ENCODE data around the gene NR3C1. TPM values are rescaled to one million over a fixed set of nuclear protein-coding genes. Genes with fewer than 3 reads are reported as not detected.

Gene NR3C1
- total and polyA plus RNA-seq, 2 of the 4 experiments (the other 2 are of a cell fraction): 13.7 to 77.4 TPM

DNA sequence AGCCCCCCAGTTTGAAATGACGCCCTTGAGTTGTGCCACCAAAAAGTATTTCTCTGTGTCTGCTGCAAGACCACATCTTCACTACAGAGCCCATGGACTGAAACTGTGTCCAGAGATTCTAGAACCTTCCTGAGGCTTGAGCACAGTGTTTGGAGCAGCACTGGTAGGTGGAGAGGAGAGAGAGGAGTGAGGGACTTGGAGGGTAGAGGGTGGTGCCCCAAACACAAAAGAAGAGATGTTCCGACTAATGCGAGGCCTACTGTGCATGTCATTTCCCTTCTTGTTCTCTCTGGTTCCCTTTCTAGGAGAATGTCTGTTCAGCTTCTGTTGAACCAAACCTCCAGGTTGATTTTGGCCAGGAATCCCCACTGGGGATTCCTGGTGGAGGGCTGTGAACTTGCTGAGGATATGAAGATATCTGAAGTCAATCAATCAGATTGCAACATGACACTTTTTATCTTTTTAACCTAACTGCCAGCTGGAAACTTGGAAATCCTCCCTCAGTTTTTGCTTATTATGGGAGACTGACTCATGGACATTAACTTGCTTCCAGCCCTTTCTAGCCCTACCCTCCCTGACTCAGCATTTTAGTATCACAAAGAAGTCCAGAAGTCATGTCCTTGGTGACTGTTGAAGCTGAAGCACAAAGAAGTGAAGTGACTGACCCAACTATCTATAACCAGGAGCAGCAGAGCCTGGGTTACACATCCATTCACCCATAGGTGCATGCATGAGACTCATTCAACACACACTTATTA, 154.5 kb downstream of the NR3C1 start:
- peaks cover 0 to 6% of the 10 kb centered on the region in 2 experiments; a peak in 1 of 4 replicates for H3K79me1 ChIP-seq (ENCODE audit: low read depth in 1 of 2, low read length in 2 of 2)
- no peaks in the 10 kb centered on the region for H4K20me1 ChIP-seq (ENCODE audit: insufficient read depth, low read length)
- H2BK20ac ChIP-seq (ENCODE audit: low read depth, low read length): peak overlapping the region; percentile 96
- intact Hi-C loops (cut with micrococcal nuclease) (loop anchor here (5.0 kb wide), 1 partner anchor 153 kb away; the partner anchor contains the start of gene NR3C1), dilution Hi-C loops (cut with HindIII; ENCODE audit: low sequenced_read_pairs, unreplicated experiment) (no loop called here), in situ Hi-C loops (cut with MboI; ENCODE audit: low sequenced_read_pairs) (no loop called here)
- no peaks in the 10 kb centered on the region for H3K9me3 ChIP-seq (ENCODE audit: control insufficient read depth, insufficient read depth, low read length)
- peak overlapping the region; percentile 98 for H3K27ac ChIP-seq (ENCODE audit: insufficient read depth, low read length)
- H3K4me2 ChIP-seq (ENCODE audit: low read depth, low read length): peak overlapping the region; percentile 11
- peak overlapping the region; percentile 83 for H3K23ac ChIP-seq (ENCODE audit: low read depth, low read length)
- H2BK120ac ChIP-seq (ENCODE audit: low read depth, low read length): peak overlapping the region; percentile 90
- BruUV-seq (replicated peaks): no TSS peak
- POLR2A ChIA-PET (ENCODE audit: unreplicated experiment): no interaction called here
- H2BK5ac ChIP-seq (ENCODE audit: low read depth, low read length, poor library complexity, severe bottlenecking): peak overlapping the region; percentile 94
- peak overlapping the region; percentile 98 for H3K18ac ChIP-seq (ENCODE audit: low read depth, low read length)
- H2AK9ac ChIP-seq (replicated peaks; ENCODE audit: low read depth, low read length, poor library complexity): peak overlapping the region; percentile 86
- H3K14ac ChIP-seq (replicated peaks; ENCODE audit: low read depth, low read length): peak overlapping the region; percentile 93
- H3K4me1 ChIP-seq (ENCODE audit: control insufficient read depth, insufficient read depth, low read length): peaks cover 28% of the 10 kb centered on the region
- no peak overlapping the region for H3K4me3 ChIP-seq (ENCODE audit: insufficient read depth, low read depth, low read length)
- H2AFZ ChIP-seq (replicated peaks; ENCODE audit: low read length, poor library complexity): peak overlapping the region; percentile 54
- peak; percentile 71 for ATAC-seq (ENCODE audit: low read depth)
- CTCF ChIA-PET: interaction anchor here (1.2 kb wide), 1 partner anchor 32 kb away, joined by 3 read pairs; no protein-coding TSS in a partner anchor
- peak overlapping the region; percentile 24 to 90; a peak in 3 of 4 replicates for H4K8ac ChIP-seq (ENCODE audit: low read depth in 2 of 2, low read length in 2 of 2)
- peak overlapping the region; percentile 96 for H2AK5ac ChIP-seq (ENCODE audit: low read depth, low read length)
- no CpG with 5 or more reads among the region's 3 CpGs for WGBS, 2 experiments (ENCODE audit: extremely low coverage in 2 of 2, insufficient read length in 1 of 2)
- peaks cover 20% of the 10 kb centered on the region for H3K9me1 ChIP-seq (ENCODE audit: insufficient read depth, low read length)
- H3K9ac ChIP-seq (ENCODE audit: low read depth, low read length): peak overlapping the region; percentile 29; the same call in 1 of the 2 replicates
- H4K91ac ChIP-seq (ENCODE audit: insufficient read depth, low read depth, low read length): peak overlapping the region; percentile 93
- H3K36me3 ChIP-seq (ENCODE audit: control insufficient read depth, insufficient read depth, low read length): no peaks in the 10 kb centered on the region
- peak overlapping the region; percentile 92; the same call in 2 of the 3 replicates for H2BK15ac ChIP-seq (ENCODE audit: low read depth, low read length)
- H4K5ac ChIP-seq (ENCODE audit: low read depth, low read length): peak overlapping the region; percentile 97
- no peaks in the 10 kb centered on the region for H3K27me3 ChIP-seq (ENCODE audit: control insufficient read depth, insufficient read depth, low read length)
- peak; percentile 91 for DNase-seq
- peak overlapping the region; percentile 95 for H3K4ac ChIP-seq (ENCODE audit: low read depth, low read length)
- peak overlapping the region; percentile 49 for H3K56ac ChIP-seq (ENCODE audit: extremely low read depth, insufficient read depth, low read length)
- TF ChIP-seq, protein P1, sequence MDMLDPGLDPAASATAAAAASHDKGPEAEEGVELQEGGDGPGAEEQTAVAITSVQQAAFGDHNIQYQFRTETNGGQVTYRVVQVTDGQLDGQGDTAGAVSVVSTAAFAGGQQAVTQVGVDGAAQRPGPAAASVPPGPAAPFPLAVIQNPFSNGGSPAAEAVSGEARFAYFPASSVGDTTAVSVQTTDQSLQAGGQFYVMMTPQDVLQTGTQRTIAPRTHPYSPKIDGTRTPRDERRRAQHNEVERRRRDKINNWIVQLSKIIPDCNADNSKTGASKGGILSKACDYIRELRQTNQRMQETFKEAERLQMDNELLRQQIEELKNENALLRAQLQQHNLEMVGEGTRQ (IDR thresholded peaks at IDR 0.05; ENCODE audit: low read depth, low read length): no peak
- TF ChIP-seq MXI1 (IDR thresholded peaks at IDR 0.05; ENCODE audit: borderline replicate concordance, low read depth, low read length) (no peak), RCOR1 (IDR thresholded peaks at IDR 0.05; ENCODE audit: insufficient replicate concordance, low read length) (no peak), CHD1 (IDR thresholded peaks at IDR 0.05; ENCODE audit: low read depth, low read length) (no peak), FOS (IDR thresholded peaks at IDR 0.05; ENCODE audit: low read depth, low read length) (peak; percentile 60), POLR2A (IDR thresholded peaks at IDR 0.05; ENCODE audit: low read depth, low read length) (no peak), RAD21 (IDR thresholded peaks at IDR 0.05; ENCODE audit: low read length) (no peak), RFX5 (IDR thresholded peaks at IDR 0.05; ENCODE audit: low read depth, low read length) (no peak), MAZ (IDR thresholded peaks at IDR 0.05; ENCODE audit: borderline replicate concordance, low read depth, low read length) (no peak), NFE2L2 (IDR thresholded peaks at IDR 0.05; ENCODE audit: low read depth, low read length) (peak; percentile 94), BHLHE40 (IDR thresholded peaks at IDR 0.05; ENCODE audit: low read depth, low read length) (no peak), CEBPB (IDR thresholded peaks at IDR 0.05; ENCODE audit: low read depth, low read length) (peak; percentile 71)
- TF ChIP-seq, protein P2, sequence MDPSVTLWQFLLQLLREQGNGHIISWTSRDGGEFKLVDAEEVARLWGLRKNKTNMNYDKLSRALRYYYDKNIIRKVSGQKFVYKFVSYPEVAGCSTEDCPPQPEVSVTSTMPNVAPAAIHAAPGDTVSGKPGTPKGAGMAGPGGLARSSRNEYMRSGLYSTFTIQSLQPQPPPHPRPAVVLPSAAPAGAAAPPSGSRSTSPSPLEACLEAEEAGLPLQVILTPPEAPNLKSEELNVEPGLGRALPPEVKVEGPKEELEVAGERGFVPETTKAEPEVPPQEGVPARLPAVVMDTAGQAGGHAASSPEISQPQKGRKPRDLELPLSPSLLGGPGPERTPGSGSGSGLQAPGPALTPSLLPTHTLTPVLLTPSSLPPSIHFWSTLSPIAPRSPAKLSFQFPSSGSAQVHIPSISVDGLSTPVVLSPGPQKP (IDR thresholded peaks at IDR 0.05; ENCODE audit: borderline replicate concordance, low read depth, low read length): no peak
- TF ChIP-seq, protein P3, sequence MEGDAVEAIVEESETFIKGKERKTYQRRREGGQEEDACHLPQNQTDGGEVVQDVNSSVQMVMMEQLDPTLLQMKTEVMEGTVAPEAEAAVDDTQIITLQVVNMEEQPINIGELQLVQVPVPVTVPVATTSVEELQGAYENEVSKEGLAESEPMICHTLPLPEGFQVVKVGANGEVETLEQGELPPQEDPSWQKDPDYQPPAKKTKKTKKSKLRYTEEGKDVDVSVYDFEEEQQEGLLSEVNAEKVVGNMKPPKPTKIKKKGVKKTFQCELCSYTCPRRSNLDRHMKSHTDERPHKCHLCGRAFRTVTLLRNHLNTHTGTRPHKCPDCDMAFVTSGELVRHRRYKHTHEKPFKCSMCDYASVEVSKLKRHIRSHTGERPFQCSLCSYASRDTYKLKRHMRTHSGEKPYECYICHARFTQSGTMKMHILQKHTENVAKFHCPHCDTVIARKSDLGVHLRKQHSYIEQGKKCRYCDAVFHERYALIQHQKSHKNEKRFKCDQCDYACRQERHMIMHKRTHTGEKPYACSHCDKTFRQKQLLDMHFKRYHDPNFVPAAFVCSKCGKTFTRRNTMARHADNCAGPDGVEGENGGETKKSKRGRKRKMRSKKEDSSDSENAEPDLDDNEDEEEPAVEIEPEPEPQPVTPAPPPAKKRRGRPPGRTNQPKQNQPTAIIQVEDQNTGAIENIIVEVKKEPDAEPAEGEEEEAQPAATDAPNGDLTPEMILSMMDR (conservative IDR thresholded peaks at IDR 0.05; ENCODE audit: low read depth, low read length): no peak
